Neuronal stem cell (in vitro differentiated cells): ENCODE data around the gene STOX2.

Experiments
- DNase-seq: peaks from one replicate; pipeline ENCODE4 v3.0.0-alpha.2; 2013; ENCODE audit warnings: low spot score
- H2AFZ ChIP-seq: one replicate; pipeline ENCODE4 v1.6.1; 2013; ENCODE audit warnings: mild to moderate bottlenecking, low read length, inconsistent platforms
- H2AK5ac ChIP-seq: 2 replicates; pipeline ENCODE4 v1.6.1; 2013; ENCODE audit warnings: low read depth, mild to moderate bottlenecking, inconsistent platforms, low read length, moderate library complexity, mixed read lengths
- H2BK120ac ChIP-seq: 2 replicates; pipeline ENCODE4 v1.6.1; 2013; ENCODE audit warnings: low read depth, mild to moderate bottlenecking, inconsistent platforms, low read length, moderate library complexity, mixed read lengths
- H2BK12ac ChIP-seq: one replicate; pipeline ENCODE4 v1.6.1; 2013; ENCODE audit warnings: low read length, inconsistent platforms
- H2BK15ac ChIP-seq: 2 replicates; pipeline ENCODE4 v1.6.1; 2013; ENCODE audit warnings: mild to moderate bottlenecking, low read length, inconsistent platforms, mixed read lengths
- H2BK5ac ChIP-seq: one replicate; pipeline ENCODE4 v1.6.1; 2013; ENCODE audit warnings: inconsistent platforms, mild to moderate bottlenecking, low read length, moderate library complexity
- H3K14ac ChIP-seq: one replicate; pipeline ENCODE4 v1.6.1; 2013; ENCODE audit warnings: low read length, inconsistent platforms
- H3K18ac ChIP-seq: 2 replicates; pipeline ENCODE4 v1.6.1; 2013; ENCODE audit warnings: low read length, inconsistent platforms
- H3K23ac ChIP-seq: 2 replicates; pipeline ENCODE4 v1.6.1; 2013; ENCODE audit warnings: low read depth, mild to moderate bottlenecking, mixed read lengths, low read length, inconsistent platforms; ENCODE audit not compliant: poor library complexity
- H3K27ac ChIP-seq: replicated peaks from 3 replicates; pipeline ENCODE4 v1.5.1; 2013; ENCODE audit warnings: low read length, inconsistent platforms
- H3K27me3 ChIP-seq, 3 experiments: 2 replicates each; pipeline ENCODE4 v1.6.1; 2013; ENCODE audit warnings: low read length in 3 of 3, mild to moderate bottlenecking in 2 of 3, inconsistent platforms in 1 of 3, low read depth in 1 of 3, mixed read lengths in 1 of 3, moderate library complexity in 1 of 3; ENCODE audit not compliant: control insufficient read depth in 3 of 3, insufficient read depth in 3 of 3
- H3K36me3 ChIP-seq, 2 donors: replicated peaks in 1 of 2; 2 replicates each; pipeline ENCODE4 v1.6.1; 2013; ENCODE audit warnings: low read length in 2 of 2; ENCODE audit not compliant: control insufficient read depth in 2 of 2, insufficient read depth in 2 of 2
- H3K4ac ChIP-seq: 2 replicates; pipeline ENCODE4 v1.6.1; 2013; ENCODE audit warnings: inconsistent platforms, mild to moderate bottlenecking, low read length, moderate library complexity
- H3K4me1 ChIP-seq, 2 donors: 1 replicate in 1 of 2; 2 replicates in 1 of 2; pipeline ENCODE4 v1.6.1; 2013; ENCODE audit warnings: low read length in 2 of 2, low read depth in 1 of 2; ENCODE audit not compliant: control insufficient read depth in 2 of 2, insufficient read depth in 1 of 2
- H3K4me2 ChIP-seq: one replicate; pipeline ENCODE4 v1.6.1; 2013; ENCODE audit warnings: mild to moderate bottlenecking, low read length, inconsistent platforms; ENCODE audit not compliant: insufficient read depth, poor library complexity, severe bottlenecking
- H3K4me3 ChIP-seq, 2 donors: 2 replicates each; pipeline ENCODE4 v1.5.1; 2013; ENCODE audit warnings: low read length in 2 of 2, mild to moderate bottlenecking in 2 of 2, inconsistent platforms in 1 of 2, moderate library complexity in 1 of 2
- H3K79me1 ChIP-seq: one replicate; pipeline ENCODE4 v1.6.1; 2013; ENCODE audit warnings: low read depth, mild to moderate bottlenecking, inconsistent platforms, low read length, moderate library complexity
- H3K9ac ChIP-seq: one replicate; pipeline ENCODE4 v1.6.1; 2013; ENCODE audit warnings: mild to moderate bottlenecking, low read depth, low read length, inconsistent platforms; ENCODE audit not compliant: poor library complexity
- H3K9me3 ChIP-seq, 2 donors: replicated peaks in 1 of 2; 2 replicates each; pipeline versions ENCODE3 to v1.6.1; 2013; ENCODE audit warnings: low read length in 2 of 2, mild to moderate bottlenecking in 2 of 2, inconsistent platforms in 1 of 2, low read depth in 1 of 2, mixed read lengths in 1 of 2, moderate library complexity in 1 of 2; ENCODE audit not compliant: control insufficient read depth in 2 of 2, insufficient read depth in 1 of 2
- H4K8ac ChIP-seq: one replicate; pipeline ENCODE4 v1.6.1; 2013; ENCODE audit warnings: low read depth, mild to moderate bottlenecking, inconsistent platforms, low read length, moderate library complexity
- H4K91ac ChIP-seq: one replicate; pipeline ENCODE4 v1.6.1; 2013; ENCODE audit warnings: low read length, low read depth, mild to moderate bottlenecking, inconsistent platforms; ENCODE audit not compliant: poor library complexity
- WGBS, 2 donors: extraction: QIAGEN DNeasy Blood & Tissue Kit; methylation state at CpG; one replicate each; pipeline ENCODE4 v1.1.7; 2013; ENCODE audit warnings: missing lambda C conversion rate in 2 of 2, mixed read lengths in 1 of 2; ENCODE audit not compliant: insufficient read length in 2 of 2, insufficient replicate concordance in 1 of 2; ENCODE audit errors: extremely low coverage in 2 of 2; 5-methylcytosine and 5-hydroxymethylcytosine counted together

STOX2 gene

GRCh38 chr4:183961795-183962194, 56.7 kb downstream of the STOX2 start:
- H2BK12ac ChIP-seq: no peak overlapping the region
- H3K4ac ChIP-seq: no peak overlapping the region
- no peak overlapping the region for H4K91ac ChIP-seq
- H3K23ac ChIP-seq: no peak overlapping the region
- H3K18ac ChIP-seq: no peak overlapping the region
- H2BK15ac ChIP-seq: no peak overlapping the region
- H3K4me1 ChIP-seq: peaks cover 12 to 31% of the 10 kb centered on the region in 2 donors
- no peak overlapping the region for H3K4me2 ChIP-seq
- H2AFZ ChIP-seq: no peak overlapping the region
- no peak overlapping the region for H4K8ac ChIP-seq
- H3K27me3 ChIP-seq: no peaks in the 10 kb centered on the region
- WGBS, 2 donors: no CpG with 5 or more reads among the region's 1 CpG
- H3K27ac ChIP-seq: no peak overlapping the region
- H3K9ac ChIP-seq: no peak overlapping the region
- no peaks in the 10 kb centered on the region for H3K79me1 ChIP-seq
- H2BK5ac ChIP-seq: no peak overlapping the region
- DNase-seq: no peak
- H3K4me3 ChIP-seq: no peak overlapping the region
- H3K36me3 ChIP-seq: no peaks in the 10 kb centered on the region
- no peak overlapping the region for H3K14ac ChIP-seq
- no peaks in the 10 kb centered on the region for H3K9me3 ChIP-seq
- H2BK120ac ChIP-seq: no peak overlapping the region
- no peak overlapping the region for H2AK5ac ChIP-seq

GRCh38 chr4:183962419-183962818, 57.3 kb downstream of the STOX2 start:
- Histone ChIP-seq H4K8ac (no peak overlapping the region), H3K4me3 (no peak overlapping the region), H3K36me3 (no peaks in the 10 kb centered on the region), H3K79me1 (no peaks in the 10 kb centered on the region), H3K27me3 (no peaks in the 10 kb centered on the region), H2AK5ac (no peak overlapping the region), H2BK5ac (no peak overlapping the region), H3K4me1 (peaks cover 12 to 31% of the 10 kb centered on the region in 2 donors), H3K18ac (no peak overlapping the region), H3K27ac (no peak overlapping the region), H2AFZ (no peak overlapping the region), H3K4ac (no peak overlapping the region), H3K14ac (no peak overlapping the region), H2BK120ac (no peak overlapping the region), H2BK12ac (no peak overlapping the region), H3K4me2 (no peak overlapping the region), H2BK15ac (no peak overlapping the region), H3K23ac (no peak overlapping the region), H4K91ac (no peak overlapping the region), H3K9me3 (no peaks in the 10 kb centered on the region), H3K9ac (no peak overlapping the region)
- DNase-seq: no peak
- no CpG with 5 or more reads among the region's 2 CpGs for WGBS, 2 donors

- Histone ChIP-seq H2AFZ (no peak overlapping the region), H4K8ac (no peak overlapping the region), H3K4ac (no peak overlapping the region), H4K91ac (no peak overlapping the region), H3K27ac (no peak overlapping the region), H3K9ac (no peak overlapping the region), H3K14ac (no peak overlapping the region), H2BK12ac (no peak overlapping the region), H3K4me3 (no peak overlapping the region), H2BK120ac (peak overlapping the region; percentile 73), H3K23ac (no peak overlapping the region), H3K36me3 (no peaks in the 10 kb centered on the region), H3K18ac (no peak overlapping the region), H3K9me3 (no peaks in the 10 kb centered on the region), H2AK5ac (no peak overlapping the region), H3K79me1 (no peaks in the 10 kb centered on the region), H2BK15ac (no peak overlapping the region), H3K4me1 (peaks cover 8 to 16% of the 10 kb centered on the region in 2 donors), H3K4me2 (no peak overlapping the region), H3K27me3 (no peaks in the 10 kb centered on the region), H2BK5ac (no peak overlapping the region)
- no CpG with 5 or more reads among the region's 8 CpGs for WGBS, 2 donors
- no peak for DNase-seq
Measured at GRCh38 chr4:183966371-183966770, 61.3 kb downstream of the STOX2 start.

DNA sequence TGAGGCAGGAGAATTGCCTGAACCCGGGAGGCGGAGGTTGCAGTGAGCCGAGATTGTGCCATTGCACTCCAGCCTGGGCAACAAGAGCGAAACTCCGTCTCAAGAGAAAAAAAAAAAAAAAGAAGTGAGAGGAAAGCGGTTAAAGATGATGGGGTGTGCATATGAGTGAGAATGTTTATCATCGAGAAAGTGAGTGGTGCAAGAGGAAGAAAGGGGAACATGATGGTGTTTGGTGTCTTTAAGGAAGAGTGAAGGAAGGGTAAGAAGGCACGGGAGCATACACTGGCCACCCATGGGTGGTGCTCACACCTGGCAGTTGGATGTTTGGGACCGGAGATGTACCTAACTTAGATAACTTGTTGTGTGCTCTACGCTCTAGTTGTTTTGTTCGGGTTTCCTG, 62.2 kb downstream of the STOX2 start:
- no peak for DNase-seq
- no peaks in the 10 kb centered on the region for H3K9me3 ChIP-seq
- H4K8ac ChIP-seq: no peak overlapping the region
- H2BK5ac ChIP-seq: no peak overlapping the region
- H2BK12ac ChIP-seq: no peak overlapping the region
- H3K23ac ChIP-seq: no peak overlapping the region
- H2AK5ac ChIP-seq: no peak overlapping the region
- H3K4me2 ChIP-seq: no peak overlapping the region
- H3K27me3 ChIP-seq: no peaks in the 10 kb centered on the region
- H3K4me3 ChIP-seq: no peak overlapping the region
- H4K91ac ChIP-seq: no peak overlapping the region
- no peak overlapping the region for H3K18ac ChIP-seq
- no peak overlapping the region for H2BK120ac ChIP-seq
- H2AFZ ChIP-seq: no peak overlapping the region
- no peak overlapping the region for H2BK15ac ChIP-seq
- H3K9ac ChIP-seq: no peak overlapping the region
- 100% methylated on average over 2 of the region's 11 CpGs; no CpG with 5 or more reads in 1 of the 2 donors for WGBS, 2 donors
- no peaks in the 10 kb centered on the region for H3K79me1 ChIP-seq
- H3K36me3 ChIP-seq: peaks cover 0 to 3% of the 10 kb centered on the region in 2 donors
- no peak overlapping the region for H3K14ac ChIP-seq
- H3K4ac ChIP-seq: no peak overlapping the region
- H3K27ac ChIP-seq: no peak overlapping the region
- peaks cover 7 to 12% of the 10 kb centered on the region in 2 donors for H3K4me1 ChIP-seq
